ENCODE measurements around the gene ACTG1. TPM values are rescaled to one million over a fixed set of nuclear protein-coding genes. Genes with fewer than 3 reads are reported as not detected.
A peak's percentile ranks its signal among the peaks of the same experiment; 100 is the strongest.

The ACTG1 gene
- total and polyA plus RNA-seq, 2 of the 13 experiments (the other 11 are each of a cell fraction or from before 2014, with no cell fraction given) = 973 to 1,138 TPM

DNA sequence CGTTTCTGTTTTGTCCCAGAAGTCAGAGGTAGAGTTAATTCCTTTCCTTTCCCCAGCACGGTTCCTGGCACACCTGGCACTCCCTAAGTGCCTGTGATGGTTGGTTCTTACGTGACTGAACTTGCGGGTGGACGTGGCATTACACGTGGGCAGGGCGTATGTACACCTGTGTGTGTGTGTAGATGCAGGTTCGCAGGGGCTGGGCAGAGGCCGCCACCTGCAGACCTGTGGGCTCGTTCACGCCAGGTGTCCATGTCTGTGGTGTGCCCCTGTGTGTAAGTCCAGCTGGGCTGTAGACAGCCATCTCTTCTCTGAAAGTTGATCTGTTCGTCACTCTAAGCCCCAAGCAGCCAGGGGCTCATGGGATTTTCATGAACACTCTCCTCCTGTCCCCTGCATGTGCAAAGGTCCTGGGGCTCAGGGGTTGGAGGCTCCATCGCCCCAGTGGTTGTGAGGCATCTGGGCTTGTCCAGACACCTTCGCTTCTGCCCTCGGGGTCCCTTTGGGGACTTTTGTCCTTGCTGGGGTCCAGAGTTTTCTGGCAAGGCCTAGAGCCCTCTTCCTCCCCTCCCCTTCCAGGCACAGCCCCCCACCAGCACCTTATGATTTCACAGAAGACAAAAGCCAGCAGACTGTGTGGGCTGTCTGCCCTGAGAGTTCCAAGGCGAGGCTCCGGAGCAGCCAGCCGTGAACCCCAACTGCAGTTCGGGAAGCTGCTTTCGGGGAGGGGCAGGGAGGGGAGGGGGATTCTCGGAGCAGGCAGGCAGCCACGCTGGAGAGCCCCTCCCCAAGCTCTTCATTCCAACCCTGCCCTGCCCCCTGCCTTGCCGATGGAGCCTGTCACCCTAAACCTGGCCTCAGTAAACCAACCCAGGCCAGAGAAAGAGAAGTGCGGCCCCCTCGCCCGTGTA is 10.1 kb upstream of the ACTG1 start (continued):
- TF ChIP-seq, protein P1, sequence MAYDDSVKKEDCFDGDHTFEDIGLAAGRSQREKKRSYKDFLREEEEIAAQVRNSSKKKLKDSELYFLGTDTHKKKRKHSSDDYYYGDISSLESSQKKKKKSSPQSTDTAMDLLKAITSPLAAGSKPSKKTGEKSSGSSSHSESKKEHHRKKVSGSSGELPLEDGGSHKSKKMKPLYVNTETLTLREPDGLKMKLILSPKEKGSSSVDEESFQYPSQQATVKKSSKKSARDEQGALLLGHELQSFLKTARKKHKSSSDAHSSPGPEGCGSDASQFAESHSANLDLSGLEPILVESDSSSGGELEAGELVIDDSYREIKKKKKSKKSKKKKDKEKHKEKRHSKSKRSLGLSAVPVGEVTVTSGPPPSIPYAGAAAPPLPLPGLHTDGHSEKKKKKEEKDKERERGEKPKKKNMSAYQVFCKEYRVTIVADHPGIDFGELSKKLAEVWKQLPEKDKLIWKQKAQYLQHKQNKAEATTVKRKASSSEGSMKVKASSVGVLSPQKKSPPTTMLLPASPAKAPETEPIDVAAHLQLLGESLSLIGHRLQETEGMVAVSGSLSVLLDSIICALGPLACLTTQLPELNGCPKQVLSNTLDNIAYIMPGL (CRISPR knock-in tag; IDR thresholded peaks at IDR 0.05; ENCODE audit: borderline replicate concordance in 1 of 2, low read depth in 1 of 2) = 0 out of 4 replicates have a peak, but pooled peaks of 1 of the 2 experiments have one; percentile 49
- TF ChIP-seq ZNF839 (CRISPR knock-in tag; IDR thresholded peaks at IDR 0.05; ENCODE audit: borderline replicate concordance) (no peak), ZNF124 (CRISPR knock-in tag; IDR thresholded peaks at IDR 0.05) (no peak), ZFP1 (CRISPR knock-in tag; IDR thresholded peaks at IDR 0.05) (no peak), PHF5A (CRISPR knock-in tag; IDR thresholded peaks at IDR 0.05; ENCODE audit: low read depth, unreplicated experiment) (peak; percentile 37), ZNF230 (CRISPR knock-in tag; IDR thresholded peaks at IDR 0.05) (no peak), REL (CRISPR knock-in tag; conservative IDR thresholded peaks at IDR 0.05) (no peak), NFATC3 (CRISPR knock-in tag; IDR thresholded peaks at IDR 0.05) (0 out of 2 replicates have a peak, but pooled peaks have one; percentile 24)
- TF ChIP-seq, protein P2, sequence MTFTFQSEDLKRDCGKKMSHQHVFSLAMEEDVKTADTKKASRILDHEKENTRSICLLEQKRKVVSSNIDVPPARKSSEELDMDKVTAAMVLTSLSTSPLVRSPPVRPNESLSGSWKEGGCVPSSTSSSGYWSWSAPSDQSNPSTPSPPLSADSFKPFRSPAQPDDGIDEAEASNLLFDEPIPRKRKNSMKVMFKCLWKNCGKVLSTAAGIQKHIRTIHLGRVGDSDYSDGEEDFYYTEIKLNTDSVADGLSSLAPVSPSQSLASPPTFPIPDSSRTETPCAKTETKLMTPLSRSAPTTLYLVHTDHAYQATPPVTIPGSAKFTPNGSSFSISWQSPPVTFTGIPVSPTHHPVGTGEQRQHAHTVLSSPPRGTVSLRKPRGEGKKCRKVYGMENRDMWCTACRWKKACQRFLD (CRISPR knock-in tag; IDR thresholded peaks at IDR 0.05; ENCODE audit: borderline replicate concordance) = no peak
- TF ChIP-seq, protein P3, sequence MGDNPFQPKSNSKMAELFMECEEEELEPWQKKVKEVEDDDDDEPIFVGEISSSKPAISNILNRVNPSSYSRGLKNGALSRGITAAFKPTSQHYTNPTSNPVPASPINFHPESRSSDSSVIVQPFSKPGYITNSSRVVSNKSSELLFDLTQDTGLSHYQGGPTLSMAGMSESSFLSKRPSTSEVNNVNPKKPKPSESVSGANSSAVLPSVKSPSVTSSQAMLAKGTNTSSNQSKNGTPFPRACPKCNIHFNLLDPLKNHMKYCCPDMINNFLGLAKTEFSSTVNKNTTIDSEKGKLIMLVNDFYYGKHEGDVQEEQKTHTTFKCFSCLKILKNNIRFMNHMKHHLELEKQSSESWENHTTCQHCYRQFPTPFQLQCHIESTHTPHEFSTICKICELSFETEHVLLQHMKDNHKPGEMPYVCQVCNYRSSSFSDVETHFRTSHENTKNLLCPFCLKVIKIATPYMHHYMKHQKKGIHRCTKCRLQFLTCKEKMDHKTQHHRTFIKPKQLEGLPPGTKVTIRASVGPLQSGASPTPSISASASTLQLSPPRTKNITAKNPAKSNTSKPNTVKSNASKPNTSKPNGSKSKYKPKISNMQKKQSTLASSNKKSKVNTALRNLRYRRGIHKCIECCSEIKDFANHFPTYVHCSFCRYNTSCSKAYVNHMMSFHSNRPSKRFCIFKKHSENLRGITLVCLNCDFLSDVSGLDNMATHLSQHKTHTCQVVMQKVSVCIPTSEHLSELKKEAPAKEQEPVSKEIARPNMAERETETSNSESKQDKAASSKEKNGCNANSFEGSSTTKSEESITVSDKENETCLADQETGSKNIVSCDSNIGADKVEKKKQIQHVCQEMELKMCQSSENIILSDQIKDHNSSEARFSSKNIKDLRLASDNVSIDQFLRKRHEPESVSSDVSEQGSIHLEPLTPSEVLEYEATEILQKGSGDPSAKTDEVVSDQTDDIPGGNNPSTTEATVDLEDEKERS (CRISPR knock-in tag; IDR thresholded peaks at IDR 0.05) = 0 out of 2 replicates have a peak, but pooled peaks have one; percentile 49
- TF ChIP-seq, protein P4, sequence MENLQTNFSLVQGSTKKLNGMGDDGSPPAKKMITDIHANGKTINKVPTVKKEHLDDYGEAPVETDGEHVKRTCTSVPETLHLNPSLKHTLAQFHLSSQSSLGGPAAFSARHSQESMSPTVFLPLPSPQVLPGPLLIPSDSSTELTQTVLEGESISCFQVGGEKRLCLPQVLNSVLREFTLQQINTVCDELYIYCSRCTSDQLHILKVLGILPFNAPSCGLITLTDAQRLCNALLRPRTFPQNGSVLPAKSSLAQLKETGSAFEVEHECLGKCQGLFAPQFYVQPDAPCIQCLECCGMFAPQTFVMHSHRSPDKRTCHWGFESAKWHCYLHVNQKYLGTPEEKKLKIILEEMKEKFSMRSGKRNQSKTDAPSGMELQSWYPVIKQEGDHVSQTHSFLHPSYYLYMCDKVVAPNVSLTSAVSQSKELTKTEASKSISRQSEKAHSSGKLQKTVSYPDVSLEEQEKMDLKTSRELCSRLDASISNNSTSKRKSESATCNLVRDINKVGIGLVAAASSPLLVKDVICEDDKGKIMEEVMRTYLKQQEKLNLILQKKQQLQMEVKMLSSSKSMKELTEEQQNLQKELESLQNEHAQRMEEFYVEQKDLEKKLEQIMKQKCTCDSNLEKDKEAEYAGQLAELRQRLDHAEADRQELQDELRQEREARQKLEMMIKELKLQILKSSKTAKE (CRISPR knock-in tag; IDR thresholded peaks at IDR 0.05; ENCODE audit: borderline replicate concordance) = no peak
